Loucy (cell line): ENCODE data around the gene ZCCHC2.

Experiments
- H2AFZ ChIP-seq: fragments of 200-600 bp; sonication (generic); 2 replicates; pipeline ENCODE4 v1.6.0; 2016; ENCODE audit warnings: antibody characterized with exemption, mild to moderate bottlenecking, low read length, moderate library complexity
- H3F3A ChIP-seq: fragments of 200-600 bp; 2 replicates; pipeline ENCODE4 v1.6.0; 2016; ENCODE audit warnings: antibody characterized with exemption, low read depth, mild to moderate bottlenecking
- H3K27me3 ChIP-seq: fragments of 200-600 bp; sonication (generic); 2 replicates; pipeline ENCODE4 v1.6.1; 2014; ENCODE audit warnings: low read length, mild to moderate bottlenecking; ENCODE audit not compliant: insufficient read depth, poor library complexity, severe bottlenecking
- H3K36me3 ChIP-seq: fragments of 200-600 bp; sonication (generic); 2 replicates; pipeline ENCODE4 v1.6.1; 2016; ENCODE audit warnings: low read length; ENCODE audit not compliant: insufficient read depth
- H3K4me1 ChIP-seq: fragments of 200-600 bp; sonication (generic); 2 replicates; pipeline ENCODE4 v1.5.1; 2014; ENCODE audit warnings: low read length, mild to moderate bottlenecking; ENCODE audit not compliant: insufficient read depth, poor library complexity, severe bottlenecking
- H3K4me2 ChIP-seq: fragments of 200-600 bp; sonication (generic); 2 replicates; pipeline ENCODE4 v1.6.0; 2014; ENCODE audit warnings: antibody characterized with exemption, low read length, low read depth, mild to moderate bottlenecking; ENCODE audit not compliant: poor library complexity, severe bottlenecking
- H3K4me3 ChIP-seq: fragments of 200-600 bp; sonication (generic); 2 replicates; pipeline ENCODE4 v1.5.1; 2014; ENCODE audit warnings: low read length, mild to moderate bottlenecking, mixed read lengths; ENCODE audit not compliant: poor library complexity, severe bottlenecking
- H3K79me2 ChIP-seq: fragments of 200-600 bp; sonication (generic); 2 replicates; pipeline ENCODE4 v1.6.1; 2014; ENCODE audit warnings: low read length; ENCODE audit not compliant: insufficient read depth
- H3K9ac ChIP-seq: fragments of 200-600 bp; sonication (generic); 2 replicates; pipeline ENCODE4 v1.6.0; 2014; ENCODE audit warnings: mild to moderate bottlenecking, low read depth, low read length, moderate library complexity; ENCODE audit not compliant: poor library complexity, severe bottlenecking
- H3K9me2 ChIP-seq: fragments of 200-600 bp; sonication (generic); replicated peaks from 2 replicates; pipeline ENCODE4 v1.6.1; 2016; ENCODE audit warnings: low read depth, low read length, mixed read lengths
- H3K9me3 ChIP-seq: fragments of 200-600 bp; sonication (generic); 2 replicates; pipeline ENCODE4 v1.6.1; 2014; ENCODE audit warnings: mild to moderate bottlenecking, antibody characterized with exemption, low read length, low read depth; ENCODE audit not compliant: insufficient read depth
- H4K20me1 ChIP-seq: fragments of 200-600 bp; sonication (generic); 2 replicates; pipeline ENCODE4 v1.6.0; 2014; ENCODE audit warnings: antibody characterized with exemption, low read length, mild to moderate bottlenecking; ENCODE audit not compliant: insufficient read depth, poor library complexity, severe bottlenecking
- CTCF ChIP-seq: fragments of 200-600 bp; sonication (generic); conservative IDR thresholded peaks from 2 replicates; pipeline ENCODE4 v1.5.1; 2014; ENCODE audit warnings: mild to moderate bottlenecking, antibody characterized with exemption, low read length
- EZH2phosphoT487 ChIP-seq: fragments of 200-600 bp; IDR thresholded peaks from 2 replicates; pipeline ENCODE4 v1.6.1; 2018; ENCODE audit warnings: antibody characterized with exemption, mild to moderate bottlenecking, moderate library complexity, borderline replicate concordance

ZCCHC2 gene

DNA sequence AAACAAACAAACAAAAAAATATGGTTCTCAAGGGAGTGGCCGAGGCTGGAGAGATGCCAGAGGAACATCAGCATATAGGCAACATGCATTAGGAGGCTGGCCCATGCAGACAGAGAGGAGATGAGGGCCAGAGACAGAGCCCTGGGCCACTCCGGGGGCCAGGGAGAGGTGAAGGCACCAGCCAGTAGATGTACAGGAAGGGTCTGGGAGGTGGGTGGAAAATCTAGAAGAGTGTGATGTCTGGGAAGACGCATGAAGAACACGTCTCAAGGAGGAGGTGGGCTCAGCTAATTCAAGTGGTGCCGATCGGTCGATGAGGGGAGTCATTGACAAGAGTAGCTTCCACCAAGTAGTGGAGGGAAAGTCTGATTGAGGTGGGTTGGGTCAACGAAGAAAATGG is 79.9 kb downstream of the ZCCHC2 start:
- no peaks in the 10 kb centered on the region for H3F3A ChIP-seq
- H3K4me3 ChIP-seq = no peak overlapping the region
- no peaks in the 10 kb centered on the region for H3K36me3 ChIP-seq
- H3K4me1 ChIP-seq = no peaks in the 10 kb centered on the region
- no peaks in the 10 kb centered on the region for H3K27me3 ChIP-seq
- H2AFZ ChIP-seq = no peak overlapping the region
- H3K9ac ChIP-seq = no peak overlapping the region
- no peaks in the 10 kb centered on the region for H3K9me3 ChIP-seq
- no peaks in the 10 kb centered on the region for H3K9me2 ChIP-seq
- no peak overlapping the region for H3K4me2 ChIP-seq
- H4K20me1 ChIP-seq = no peaks in the 10 kb centered on the region
- TF ChIP-seq EZH2phosphoT487 = no peak
- TF ChIP-seq CTCF = no peak
- H3K79me2 ChIP-seq = no peaks in the 10 kb centered on the region

- Histone ChIP-seq H3K27me3 (no peaks in the 10 kb centered on the region), H3K9me3 (no peaks in the 10 kb centered on the region), H3F3A (no peaks in the 10 kb centered on the region), H3K4me2 (no peak overlapping the region), H4K20me1 (no peaks in the 10 kb centered on the region), H3K4me1 (no peaks in the 10 kb centered on the region), H3K36me3 (no peaks in the 10 kb centered on the region), H3K79me2 (no peaks in the 10 kb centered on the region), H3K9ac (no peak overlapping the region), H3K4me3 (no peak overlapping the region), H2AFZ (no peak overlapping the region), H3K9me2 (no peaks in the 10 kb centered on the region)
- TF ChIP-seq EZH2phosphoT487 (no peak), CTCF (no peak)
These were observed 80.4 kb downstream of the ZCCHC2 start for GRCh38 chr18:62603211-62603610.

DNA sequence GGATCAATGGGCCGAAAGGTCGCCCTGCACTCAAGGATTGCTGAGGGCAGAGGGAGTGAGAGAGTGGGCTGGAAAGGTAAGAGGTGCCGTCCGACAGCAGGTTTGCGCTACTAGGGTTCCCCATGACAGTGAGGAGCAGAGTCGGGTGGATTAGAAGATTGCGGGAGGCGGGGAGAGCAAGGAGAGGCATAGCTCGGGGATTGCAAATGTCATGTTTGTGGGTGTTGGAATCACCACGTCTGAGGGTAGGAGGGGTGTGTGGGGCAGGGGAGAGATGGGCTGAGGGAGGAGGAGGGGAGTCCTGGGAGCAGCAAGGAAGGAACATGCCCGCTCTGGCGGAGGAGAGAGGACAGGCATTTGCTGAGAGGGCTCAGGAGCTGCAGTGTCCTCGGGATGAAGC is 81.2 kb downstream of the ZCCHC2 start:
- H3K9me2 ChIP-seq = no peaks in the 10 kb centered on the region
- no peaks in the 10 kb centered on the region for H3F3A ChIP-seq
- no peaks in the 10 kb centered on the region for H3K27me3 ChIP-seq

More for the DNA sequence above, 81.2 kb downstream of the ZCCHC2 start:
- Histone ChIP-seq H3K4me3 (no peak overlapping the region), H3K79me2 (no peaks in the 10 kb centered on the region), H3K4me1 (no peaks in the 10 kb centered on the region), H4K20me1 (no peaks in the 10 kb centered on the region), H3K4me2 (no peak overlapping the region), H3K9me3 (no peaks in the 10 kb centered on the region), H3K36me3 (no peaks in the 10 kb centered on the region), H3K9ac (no peak overlapping the region), H2AFZ (no peak overlapping the region)
- TF ChIP-seq CTCF = no peak
- TF ChIP-seq EZH2phosphoT487 = no peak
